H1 (cell line): Measurements from ENCODE around the gene SYNDIG1. TPM values are rescaled to one million over a fixed set of nuclear protein-coding genes. Genes with fewer than 3 reads are reported as not detected.

Experiments
- EP300 ChIP-seq, 2 experiments: IDR thresholded peaks; 1 replicate in 1 of 2; 2 replicates in 1 of 2; pipeline ENCODE4 v1.6.1; 2011 to 2012; ENCODE audit warnings: low read depth in 2 of 2, low read length in 2 of 2, mild to moderate bottlenecking in 2 of 2, borderline replicate concordance in 1 of 2, inconsistent platforms in 1 of 2, moderate library complexity in 1 of 2
- polyA plus RNA-seq, 7 experiments: library from polyadenylated mRNA; depleted of rRNA in 3 of 7; stranded (reverse) in 5 of 7; unstranded in 2 of 7; fragments of >200 nt in 5 of 7; fragments of 200-250 nt in 2 of 7; gene quantifications; 1 replicate in 5 of 7; 2 replicates in 1 of 7; 4 replicates in 1 of 7; pipeline versions ENCODE4 v1.2.1 to v1.2.3, GENCODE V29; 2011 to 2013; ENCODE audit warnings: missing spikeins in 2 of 7, mixed read lengths in 2 of 7
- total RNA-seq: library from RNA; stranded (reverse); fragmentation: NEBNext Ultra II Directional; extraction: Animal tissue kit (Norgen Biotek cat#: 25700); gene quantifications from 2 replicates; pipeline ENCODE4 v1.2.1, GENCODE V29; 2021

SYNDIG1 gene
- total and polyA plus RNA-seq, 2 of the 8 experiments (the other 6 are each of a cell fraction or from before 2014, with no cell fraction given), result 6.5 to 7.8 TPM

- no peak for TF ChIP-seq EP300 (IDR thresholded peaks at IDR 0.05; ENCODE audit: borderline replicate concordance in 1 of 2, low read depth in 2 of 2, low read length in 2 of 2)
Observed at GRCh38 chr20:24648919-24649318, 179.5 kb downstream of the SYNDIG1 start (continued).
